Hepatocyte (in vitro differentiated cells): Measurements from ENCODE around the gene CPA1.

Experiments used
- EZH2 ChIP-seq: fragments of 200-600 bp; sonication (generic); IDR thresholded peaks from 2 replicates; pipeline ENCODE4 v1.6.1; 2016; ENCODE audit warnings: antibody characterized with exemption, mild to moderate bottlenecking, borderline replicate concordance
- TF ChIP-seq, protein P1 (sequence below): fragments of 200-600 bp; sonication (generic); IDR thresholded peaks from 2 replicates; pipeline ENCODE4 v1.5.1; 2016; ENCODE audit warnings: antibody characterized with exemption, mild to moderate bottlenecking; ENCODE audit not compliant: poor library complexity

DNA sequence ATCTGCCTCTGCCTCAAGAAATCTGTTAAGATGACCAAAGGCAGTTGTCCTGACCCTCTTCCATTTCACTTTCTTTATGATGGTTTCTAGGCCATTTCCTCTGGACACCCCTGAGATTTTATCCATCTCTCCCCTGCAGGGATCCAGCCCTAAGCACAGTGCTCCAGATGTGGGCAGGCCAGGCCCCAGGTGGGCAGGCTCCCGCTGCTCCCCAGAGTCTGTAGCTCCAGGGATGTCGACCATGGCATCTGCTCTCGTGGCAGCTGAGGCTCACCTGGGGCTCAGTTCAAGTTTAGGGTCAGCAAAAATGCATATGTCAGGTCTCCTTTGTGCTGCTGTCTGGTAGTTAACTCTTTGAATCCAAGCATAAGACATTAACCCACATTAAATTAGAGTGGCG, 48.7 kb downstream of the CPA1 start:
- TF ChIP-seq, protein P1, sequence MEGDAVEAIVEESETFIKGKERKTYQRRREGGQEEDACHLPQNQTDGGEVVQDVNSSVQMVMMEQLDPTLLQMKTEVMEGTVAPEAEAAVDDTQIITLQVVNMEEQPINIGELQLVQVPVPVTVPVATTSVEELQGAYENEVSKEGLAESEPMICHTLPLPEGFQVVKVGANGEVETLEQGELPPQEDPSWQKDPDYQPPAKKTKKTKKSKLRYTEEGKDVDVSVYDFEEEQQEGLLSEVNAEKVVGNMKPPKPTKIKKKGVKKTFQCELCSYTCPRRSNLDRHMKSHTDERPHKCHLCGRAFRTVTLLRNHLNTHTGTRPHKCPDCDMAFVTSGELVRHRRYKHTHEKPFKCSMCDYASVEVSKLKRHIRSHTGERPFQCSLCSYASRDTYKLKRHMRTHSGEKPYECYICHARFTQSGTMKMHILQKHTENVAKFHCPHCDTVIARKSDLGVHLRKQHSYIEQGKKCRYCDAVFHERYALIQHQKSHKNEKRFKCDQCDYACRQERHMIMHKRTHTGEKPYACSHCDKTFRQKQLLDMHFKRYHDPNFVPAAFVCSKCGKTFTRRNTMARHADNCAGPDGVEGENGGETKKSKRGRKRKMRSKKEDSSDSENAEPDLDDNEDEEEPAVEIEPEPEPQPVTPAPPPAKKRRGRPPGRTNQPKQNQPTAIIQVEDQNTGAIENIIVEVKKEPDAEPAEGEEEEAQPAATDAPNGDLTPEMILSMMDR: no peak
- TF ChIP-seq EZH2: no peak
